ENCODE data around the gene NSUN2.

DNA sequence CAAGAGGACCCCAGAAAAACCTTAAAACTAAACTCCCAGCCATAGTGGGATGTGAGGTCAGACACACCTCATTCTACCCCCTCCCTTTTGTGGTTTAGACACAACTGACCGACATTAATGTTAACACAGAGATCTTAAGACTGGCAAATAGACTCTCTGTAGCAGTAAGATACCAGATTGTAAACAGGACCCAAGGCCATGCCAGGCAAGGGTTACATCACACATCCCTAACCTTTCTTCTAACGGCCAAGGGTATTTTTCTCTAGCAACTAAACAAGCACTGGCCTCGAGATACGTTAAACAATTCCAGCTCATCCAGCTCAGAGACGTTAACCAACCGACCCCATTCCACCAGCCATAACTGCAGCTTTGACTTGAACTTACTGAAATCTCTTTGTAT lies 38.8 kb downstream of the NSUN2 start:
- TF ChIP-seq CTCF (IDR thresholded peaks at IDR 0.05) (no peak), POLR2A (IDR thresholded peaks at IDR 0.05) (no peak)
